Retinal pigment epithelial cell (primary cell): ENCODE results near the gene GINS1.

ENCODE experiments used
- DNase-seq: peaks from one replicate; pipeline ENCODE4 v3.0.0-alpha.2; 2010; ENCODE audit warnings: low read depth
- H3K4me3 ChIP-seq: 2 replicates; pipeline ENCODE4 v1.5.1; 2011; ENCODE audit warnings: mild to moderate bottlenecking, low read length, control low read depth, moderate library complexity
- CTCF ChIP-seq: conservative IDR thresholded peaks from 2 replicates; pipeline ENCODE4 v1.5.1; 2011; ENCODE audit warnings: low read depth, low read length, control low read depth, inconsistent platforms

The GINS1 gene

GRCh38 chr20:25424536-25424935, 17.1 kb downstream of the GINS1 start:
- no peak overlapping the region for H3K4me3 ChIP-seq
- no peak for TF ChIP-seq CTCF
- no peak for DNase-seq

GRCh38 chr20:25437153-25437581, 29.7 kb downstream of the GINS1 start:
- TF ChIP-seq CTCF, result no peak
- no peak for DNase-seq
- H3K4me3 ChIP-seq, result peak overlapping the region; percentile 2

GRCh38 chr20:25439328-25439727, 31.9 kb downstream of the GINS1 start:
- H3K4me3 ChIP-seq, result no peak overlapping the region
- no peak for TF ChIP-seq CTCF
- no peak for DNase-seq

GRCh38 chr20:25444556-25444955, 37.1 kb downstream of the GINS1 start:
- no peak for DNase-seq
- TF ChIP-seq CTCF, result no peak

GRCh38 chr20:25447671-25448070, 40.2 kb downstream of the GINS1 start:
- TF ChIP-seq CTCF, result no peak
- no peak for DNase-seq
- H3K4me3 ChIP-seq, result no peak overlapping the region

More at GRCh38 chr20:25444556-25444955, 37.1 kb downstream of the GINS1 start:
- H3K4me3 ChIP-seq, result no peak overlapping the region

- DNase-seq, result no peak
- no peak overlapping the region for H3K4me3 ChIP-seq
- TF ChIP-seq CTCF, result no peak
These were observed 44.9 kb downstream of the GINS1 start for GRCh38 chr20:25452333-25452732.

- H3K4me3 ChIP-seq, result no peak overlapping the region
- peak; percentile 8 for DNase-seq
- TF ChIP-seq CTCF, result no peak
These were observed 45.8 kb downstream of the GINS1 start for GRCh38 chr20:25453035-25453810.
